GM12878 (cell line): ENCODE measurements around the gene HHAT.

ENCODE experiments used
- BHLHE40 ChIP-seq, 2 experiments: fragments of 450-650 bp in 1 of 2; IDR thresholded peaks; 2 replicates each; pipeline ENCODE4 v1.6.1; 2011 to 2017; ENCODE audit warnings: low read depth in 2 of 2, borderline replicate concordance in 1 of 2, improper control_type of control experiment in 1 of 2, low read length in 1 of 2, mild to moderate bottlenecking in 1 of 2
- GABPA ChIP-seq: IDR thresholded peaks from 2 replicates; pipeline ENCODE4 v1.6.1; 2014; ENCODE audit warnings: antibody characterized with exemption, low read depth, mild to moderate bottlenecking, inconsistent platforms
- POLR2A ChIP-seq: IDR thresholded peaks from 2 replicates; pipeline ENCODE4 v1.6.1; 2011; ENCODE audit warnings: low read depth, mild to moderate bottlenecking, low read length
- POU2F2 ChIP-seq: IDR thresholded peaks from 3 replicates; pipeline ENCODE4 v1.6.1; 2011; ENCODE audit warnings: low read depth, mild to moderate bottlenecking, low read length, borderline replicate concordance
- REST ChIP-seq: IDR thresholded peaks from 2 replicates; pipeline ENCODE4 v1.6.1; 2012; ENCODE audit warnings: mild to moderate bottlenecking, low read depth, low read length
- SUPT20H ChIP-seq: IDR thresholded peaks from 2 replicates; pipeline ENCODE4 v1.6.1; 2011; ENCODE audit warnings: low read depth, mild to moderate bottlenecking, low read length, moderate library complexity, borderline replicate concordance; ENCODE audit not compliant: control insufficient read depth
- ZBTB33 ChIP-seq: fragments of 450-650 bp; IDR thresholded peaks from 2 replicates; pipeline ENCODE4 v1.6.1; 2017; ENCODE audit warnings: mild to moderate bottlenecking
- TF ChIP-seq, protein P1 (sequence below): fragments of 450-650 bp; conservative IDR thresholded peaks from 2 replicates; pipeline ENCODE4 v1.6.1; 2017; ENCODE audit warnings: mild to moderate bottlenecking, moderate library complexity
- TF ChIP-seq, protein P2 (sequence below), 3 experiments: IDR thresholded peaks in 2 of 3; conservative IDR thresholded peaks in 1 of 3; 2 replicates each; pipeline ENCODE4 v1.5.1; 2011; ENCODE audit warnings: low read depth in 3 of 3, low read length in 3 of 3, mild to moderate bottlenecking in 3 of 3, control low read depth in 2 of 3, moderate library complexity in 2 of 3, inconsistent platforms in 1 of 3, mixed read lengths in 1 of 3; ENCODE audit not compliant: control insufficient read depth in 2 of 3, insufficient read depth in 1 of 3; ENCODE audit errors: extremely low read depth in 1 of 3

- TF ChIP-seq BHLHE40 (IDR thresholded peaks at IDR 0.05; ENCODE audit: borderline replicate concordance in 1 of 2, low read depth in 2 of 2, low read length in 1 of 2) (no peak), GABPA (no peak), POU2F2 (no peak), SUPT20H (no peak), ZBTB33 (no peak), REST (no peak), POLR2A (no peak)
- TF ChIP-seq, protein P1, sequence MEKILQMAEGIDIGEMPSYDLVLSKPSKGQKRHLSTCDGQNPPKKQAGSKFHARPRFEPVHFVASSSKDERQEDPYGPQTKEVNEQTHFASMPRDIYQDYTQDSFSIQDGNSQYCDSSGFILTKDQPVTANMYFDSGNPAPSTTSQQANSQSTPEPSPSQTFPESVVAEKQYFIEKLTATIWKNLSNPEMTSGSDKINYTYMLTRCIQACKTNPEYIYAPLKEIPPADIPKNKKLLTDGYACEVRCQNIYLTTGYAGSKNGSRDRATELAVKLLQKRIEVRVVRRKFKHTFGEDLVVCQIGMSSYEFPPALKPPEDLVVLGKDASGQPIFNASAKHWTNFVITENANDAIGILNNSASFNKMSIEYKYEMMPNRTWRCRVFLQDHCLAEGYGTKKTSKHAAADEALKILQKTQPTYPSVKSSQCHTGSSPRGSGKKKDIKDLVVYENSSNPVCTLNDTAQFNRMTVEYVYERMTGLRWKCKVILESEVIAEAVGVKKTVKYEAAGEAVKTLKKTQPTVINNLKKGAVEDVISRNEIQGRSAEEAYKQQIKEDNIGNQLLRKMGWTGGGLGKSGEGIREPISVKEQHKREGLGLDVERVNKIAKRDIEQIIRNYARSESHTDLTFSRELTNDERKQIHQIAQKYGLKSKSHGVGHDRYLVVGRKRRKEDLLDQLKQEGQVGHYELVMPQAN: no peak
- TF ChIP-seq, protein P2, sequence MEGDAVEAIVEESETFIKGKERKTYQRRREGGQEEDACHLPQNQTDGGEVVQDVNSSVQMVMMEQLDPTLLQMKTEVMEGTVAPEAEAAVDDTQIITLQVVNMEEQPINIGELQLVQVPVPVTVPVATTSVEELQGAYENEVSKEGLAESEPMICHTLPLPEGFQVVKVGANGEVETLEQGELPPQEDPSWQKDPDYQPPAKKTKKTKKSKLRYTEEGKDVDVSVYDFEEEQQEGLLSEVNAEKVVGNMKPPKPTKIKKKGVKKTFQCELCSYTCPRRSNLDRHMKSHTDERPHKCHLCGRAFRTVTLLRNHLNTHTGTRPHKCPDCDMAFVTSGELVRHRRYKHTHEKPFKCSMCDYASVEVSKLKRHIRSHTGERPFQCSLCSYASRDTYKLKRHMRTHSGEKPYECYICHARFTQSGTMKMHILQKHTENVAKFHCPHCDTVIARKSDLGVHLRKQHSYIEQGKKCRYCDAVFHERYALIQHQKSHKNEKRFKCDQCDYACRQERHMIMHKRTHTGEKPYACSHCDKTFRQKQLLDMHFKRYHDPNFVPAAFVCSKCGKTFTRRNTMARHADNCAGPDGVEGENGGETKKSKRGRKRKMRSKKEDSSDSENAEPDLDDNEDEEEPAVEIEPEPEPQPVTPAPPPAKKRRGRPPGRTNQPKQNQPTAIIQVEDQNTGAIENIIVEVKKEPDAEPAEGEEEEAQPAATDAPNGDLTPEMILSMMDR (IDR thresholded peaks at IDR 0.05 in 2 of 3, conservative IDR thresholded peaks at IDR 0.05 in 1 of 3; ENCODE audit: control insufficient read depth in 2 of 3, extremely low read depth in 1 of 3, insufficient read depth in 1 of 3, low read depth in 3 of 3, low read length in 3 of 3): no peak
These were observed 213.1 kb downstream of the HHAT start for GRCh38 chr1:210541680-210542358.
